ENCODE results near the gene TMSB10. TPM values are rescaled to one million over a fixed set of nuclear protein-coding genes. Genes with fewer than 3 reads are reported as not detected.

Gene TMSB10
- total and polyA plus RNA-seq, 8 donors, result 504 to 5,821 (median 1,971) TPM

GRCh38 chr2:84925724-84926376 is 20.4 kb downstream of the TMSB10 start:
- H3K4me1 ChIP-seq, result peaks cover 15 to 41% (median 28%) of the 10 kb centered on the region in 4 donors
- peak; percentile 97 to 99 for DNase-seq
- intact Hi-C loops (cut with DNase I; ENCODE audit: low total_unique reads), result no loop called here
- peak overlapping the region; percentile 37 to 56 (median 44) for H3K4me3 ChIP-seq
- H3K36me3 ChIP-seq, result no peaks in the 10 kb centered on the region
- 3 to 7% (median 4%) methylated on average over 23 to 34 of the region's 34 CpGs for WGBS, 5 donors
- H3K9me3 ChIP-seq, result no peaks in the 10 kb centered on the region
- H3K27ac ChIP-seq, result peak overlapping the region in 4 of 5 donors; percentile 36 to 78 (median 52)
- TF ChIP-seq EP300 (IDR thresholded peaks at IDR 0.05), result no peak
- TF ChIP-seq POLR2AphosphoS5 (IDR thresholded peaks at IDR 0.05), result peak in 2 of 3 donors; percentile 70 to 94
- no peak for TF ChIP-seq POLR2A (IDR thresholded peaks at IDR 0.05)
- TF ChIP-seq, protein P1, sequence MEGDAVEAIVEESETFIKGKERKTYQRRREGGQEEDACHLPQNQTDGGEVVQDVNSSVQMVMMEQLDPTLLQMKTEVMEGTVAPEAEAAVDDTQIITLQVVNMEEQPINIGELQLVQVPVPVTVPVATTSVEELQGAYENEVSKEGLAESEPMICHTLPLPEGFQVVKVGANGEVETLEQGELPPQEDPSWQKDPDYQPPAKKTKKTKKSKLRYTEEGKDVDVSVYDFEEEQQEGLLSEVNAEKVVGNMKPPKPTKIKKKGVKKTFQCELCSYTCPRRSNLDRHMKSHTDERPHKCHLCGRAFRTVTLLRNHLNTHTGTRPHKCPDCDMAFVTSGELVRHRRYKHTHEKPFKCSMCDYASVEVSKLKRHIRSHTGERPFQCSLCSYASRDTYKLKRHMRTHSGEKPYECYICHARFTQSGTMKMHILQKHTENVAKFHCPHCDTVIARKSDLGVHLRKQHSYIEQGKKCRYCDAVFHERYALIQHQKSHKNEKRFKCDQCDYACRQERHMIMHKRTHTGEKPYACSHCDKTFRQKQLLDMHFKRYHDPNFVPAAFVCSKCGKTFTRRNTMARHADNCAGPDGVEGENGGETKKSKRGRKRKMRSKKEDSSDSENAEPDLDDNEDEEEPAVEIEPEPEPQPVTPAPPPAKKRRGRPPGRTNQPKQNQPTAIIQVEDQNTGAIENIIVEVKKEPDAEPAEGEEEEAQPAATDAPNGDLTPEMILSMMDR (IDR thresholded peaks at IDR 0.05), result peak in 6 of 7 experiments; percentile 84 to 99 (median 98)
- H3K27me3 ChIP-seq, result no peaks in the 10 kb centered on the region

GRCh38 chr2:84927275-84927627 is 21.8 kb downstream of the TMSB10 start:
- no peak for TF ChIP-seq EP300 (IDR thresholded peaks at IDR 0.05)
- TF ChIP-seq POLR2AphosphoS5 (IDR thresholded peaks at IDR 0.05), result no peak
- TF ChIP-seq, protein P1 (IDR thresholded peaks at IDR 0.05), result peak in 1 of 7 experiments; percentile 24
- no peak for TF ChIP-seq POLR2A (IDR thresholded peaks at IDR 0.05)
- H3K36me3 ChIP-seq, result no peaks in the 10 kb centered on the region
- peak overlapping the region in 1 of 4 donors; percentile 56 for H3K4me3 ChIP-seq
- H3K9me3 ChIP-seq, result no peaks in the 10 kb centered on the region
- DNase-seq, result no peak
- intact Hi-C loops (cut with DNase I; ENCODE audit: low total_unique reads), result no loop called here
- no peaks in the 10 kb centered on the region for H3K27me3 ChIP-seq
- 45 to 50% (median 46%) methylated on average over 3 of the region's 3 CpGs for WGBS, 5 donors
- no peak overlapping the region for H3K27ac ChIP-seq
- peaks cover 15 to 41% (median 28%) of the 10 kb centered on the region in 4 donors for H3K4me1 ChIP-seq

DNA sequence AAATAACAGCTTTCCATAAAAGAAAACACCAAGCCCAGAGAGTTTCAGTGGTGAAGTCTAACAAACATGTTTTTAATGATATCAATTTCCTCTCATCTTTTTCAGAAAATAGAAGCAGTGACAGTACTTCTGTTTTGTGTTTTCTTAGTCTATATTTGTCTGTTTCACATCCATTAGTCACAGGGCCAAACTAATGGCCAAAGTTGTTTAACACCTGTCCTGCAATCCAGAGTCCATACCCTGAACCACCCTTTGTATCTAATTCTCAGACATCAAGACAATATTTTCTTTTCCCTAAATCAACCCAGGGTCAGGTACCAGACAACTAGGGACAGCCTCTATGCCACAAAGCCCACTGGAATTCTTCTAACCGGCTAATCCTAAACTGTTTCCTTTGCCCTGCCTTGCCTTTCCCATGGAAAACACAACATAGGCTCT is 25.9 kb downstream of the TMSB10 start:
- intact Hi-C loops (cut with DNase I; ENCODE audit: low total_unique reads), result no loop called here
- no peak for DNase-seq

DNA sequence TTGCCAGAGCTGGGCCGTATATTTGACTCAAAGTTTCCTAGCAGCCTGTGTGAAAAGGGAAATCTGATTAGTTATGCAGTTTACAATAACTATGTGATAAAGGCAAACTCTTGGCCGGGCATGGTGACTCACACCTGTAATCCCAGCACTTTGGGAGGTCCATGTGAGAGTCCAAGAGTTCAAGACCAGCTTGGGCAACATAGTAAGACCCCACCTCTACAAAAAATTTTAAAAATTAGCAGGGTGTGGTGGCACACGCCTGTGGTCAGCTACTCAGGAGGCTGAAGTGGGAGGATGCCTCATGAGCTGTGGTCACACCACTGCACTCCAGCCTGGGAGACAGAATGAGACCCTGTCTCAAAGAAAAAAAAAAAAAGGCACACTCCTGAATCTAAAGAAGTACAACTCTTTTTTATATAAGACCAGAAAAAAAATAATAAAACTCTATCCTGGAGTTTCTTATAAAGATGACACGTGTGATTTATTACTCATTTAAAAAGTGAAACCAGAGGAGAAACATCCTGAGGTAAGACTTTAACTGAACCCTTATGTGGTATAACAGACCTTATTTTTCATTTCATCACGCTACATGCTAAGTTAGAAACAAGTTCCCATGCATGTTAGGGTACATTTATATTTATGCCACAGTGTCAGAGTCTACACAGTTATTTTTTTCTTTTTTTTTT is 32.9 kb downstream of the TMSB10 start:
- H3K36me3 ChIP-seq, result no peaks in the 10 kb centered on the region
- intact Hi-C loops (cut with DNase I; ENCODE audit: low total_unique reads), result no loop called here
- H3K27ac ChIP-seq, result peak overlapping the region in 1 of 5 donors; percentile 4
- TF ChIP-seq, protein P1 (IDR thresholded peaks at IDR 0.05), result no peak
- TF ChIP-seq POLR2AphosphoS5 (IDR thresholded peaks at IDR 0.05) (no peak), POLR2A (IDR thresholded peaks at IDR 0.05) (no peak), EP300 (IDR thresholded peaks at IDR 0.05) (no peak)
- WGBS, 5 donors, result 70 to 80% (median 70%) methylated on average over 5 of the region's 5 CpGs
- no peaks in the 10 kb centered on the region for H3K27me3 ChIP-seq
- no peaks in the 10 kb centered on the region for H3K9me3 ChIP-seq
- peaks cover 0 to 18% (median 9%) of the 10 kb centered on the region in 4 donors for H3K4me1 ChIP-seq
- no peak overlapping the region for H3K4me3 ChIP-seq
- DNase-seq, result no peak

More for the DNA sequence above, 25.9 kb downstream of the TMSB10 start:
- TF ChIP-seq EP300 (IDR thresholded peaks at IDR 0.05), result no peak
- TF ChIP-seq POLR2A (IDR thresholded peaks at IDR 0.05), result no peak
- no peak for TF ChIP-seq POLR2AphosphoS5 (IDR thresholded peaks at IDR 0.05)
- TF ChIP-seq, protein P1 (IDR thresholded peaks at IDR 0.05), result no peak
- Histone ChIP-seq H3K27ac (no peak overlapping the region), H3K27me3 (no peaks in the 10 kb centered on the region), H3K4me1 (peaks cover 5 to 11% (median 8%) of the 10 kb centered on the region in 4 donors), H3K4me3 (no peak overlapping the region), H3K9me3 (no peaks in the 10 kb centered on the region), H3K36me3 (no peaks in the 10 kb centered on the region)
- 44 to 86% (median 50%) methylated on average over 1 of the region's 1 CpG for WGBS, 5 donors

Data from stomach (tissue), 9 donors.